ENCODE data around the gene NAT16. TPM values are rescaled to one million over a fixed set of nuclear protein-coding genes. Genes with fewer than 3 reads are reported as not detected.
A peak's percentile ranks its signal among the peaks of the same experiment; 100 is the strongest.

NAT16 gene
- total and polyA plus RNA-seq, 4 donors: not detected

DNA sequence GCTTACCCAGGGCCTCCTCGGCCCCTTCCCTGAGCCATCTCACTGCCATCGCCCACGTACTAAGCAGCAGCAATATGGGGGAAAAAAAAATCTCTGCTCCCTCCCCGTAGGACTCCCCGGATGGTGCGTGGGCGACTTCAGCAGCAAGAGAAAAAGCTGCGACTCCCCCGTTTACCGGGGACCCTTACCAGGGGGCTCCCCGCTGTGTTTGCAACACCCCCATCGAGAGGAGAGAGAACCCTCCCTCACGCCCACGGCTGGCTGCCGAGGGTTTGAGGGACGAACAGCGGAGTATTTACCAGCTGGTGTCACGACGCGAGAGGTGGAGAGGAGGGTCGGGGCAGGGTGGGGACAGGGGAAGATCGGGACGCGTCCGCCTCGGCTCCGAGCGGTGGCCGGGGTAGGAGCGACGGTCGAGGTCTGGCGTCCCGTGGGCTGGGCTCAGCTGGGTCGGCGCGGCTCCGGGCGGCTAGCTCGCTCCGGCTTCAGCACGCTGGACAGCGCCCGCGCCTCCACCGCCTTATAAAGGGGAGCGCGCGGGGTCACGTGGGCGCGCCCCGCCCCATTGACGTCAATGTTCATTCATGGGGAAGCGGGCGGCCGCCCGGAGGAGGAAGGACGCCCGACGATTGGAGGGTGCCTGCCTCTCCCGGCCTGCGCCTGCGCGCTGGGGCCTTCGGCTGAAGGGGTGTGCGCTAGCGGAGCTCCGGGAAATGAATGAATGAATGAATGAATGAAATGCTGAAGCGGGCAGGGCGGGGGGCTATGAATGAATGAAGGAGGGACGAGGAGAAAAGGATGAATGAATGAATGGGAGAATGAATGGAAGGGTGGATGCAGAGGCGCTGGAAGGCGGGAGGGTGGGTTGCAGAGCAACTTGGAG lies 14.8 kb downstream of the NAT16 start, which contains the start of gene VGF:
VGF (minus strand) TSS at position 495 of the 883 bp plus-strand sequence. CDS start 726 bp downstream, outside the sequence.
- Histone ChIP-seq H3K4me3 (ENCODE audit: low read length in 2 of 2) (no peak within 1 kb of the TSS), H3K4me1 (ENCODE audit: control insufficient read depth in 1 of 2, insufficient read depth in 2 of 2, low read length in 2 of 2) (no peaks in the 10 kb centered on the region), H3K9me3 (ENCODE audit: control insufficient read depth, low read length) (no peaks in the 10 kb centered on the region), H3K27ac (ENCODE audit: low read depth in 1 of 2, low read length in 2 of 2) (no peak within 1 kb of the TSS), H3K27me3 (ENCODE audit: control insufficient read depth in 1 of 2, insufficient read depth in 2 of 2, low read length in 1 of 2) (peaks cover 0 to 11% of the 10 kb centered on the region in 2 donors), H3K36me3 (ENCODE audit: control insufficient read depth in 1 of 2, insufficient read depth in 2 of 2, low read length in 1 of 2) (no peaks in the 10 kb centered on the region)
- peak; percentile 92 for ATAC-seq (ENCODE audit: low FRiP score)
- peak; percentile 95 to 98 for DNase-seq
- WGBS, 2 donors: 2% methylated on average over 69 to 74 of the region's 74 CpGs
- intact Hi-C loops (cut with DNase I): loop anchor here in 1 of 2 donors (10.0 kb wide), 1 partner anchor 271 kb away; the partner anchor contains the start of gene ACHE

DNA sequence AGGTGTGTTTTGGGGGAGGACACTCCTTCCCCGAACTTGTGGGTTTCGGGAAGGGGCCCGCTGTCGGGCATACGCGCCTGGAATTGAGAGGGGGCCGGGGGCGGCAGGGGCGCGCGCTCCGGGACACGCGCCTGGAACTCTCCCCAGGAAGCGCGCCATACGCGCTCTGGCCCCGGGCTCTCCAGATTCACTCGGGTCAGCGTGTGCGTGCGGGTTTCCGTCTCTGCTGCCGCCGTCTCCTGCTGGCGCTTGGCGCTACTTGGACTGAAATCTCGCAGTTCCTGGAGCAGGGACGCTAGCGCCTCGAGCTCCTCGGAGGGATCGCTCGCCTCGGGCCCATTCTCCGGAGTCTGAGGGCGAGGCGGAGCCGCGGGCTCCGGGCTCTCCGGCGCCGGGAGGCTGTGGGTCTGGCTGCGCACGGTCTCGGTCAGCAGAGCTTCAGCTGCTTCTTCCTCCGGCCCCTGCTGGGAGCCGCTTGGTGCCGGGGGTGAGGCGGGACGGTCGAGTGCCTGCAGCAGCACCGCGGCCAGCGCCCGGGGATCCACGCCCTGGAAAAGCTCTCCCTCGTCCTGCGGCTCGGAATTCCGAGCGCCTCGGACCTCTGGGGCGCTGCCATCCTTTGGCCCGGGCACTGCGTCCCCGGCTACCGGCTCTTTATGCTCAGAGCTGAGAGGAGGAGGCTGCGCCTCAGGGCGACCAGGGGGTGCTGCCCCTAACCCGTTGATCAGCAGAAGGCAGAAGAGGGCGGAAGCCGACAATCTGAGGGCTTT lies 15.8 kb downstream of the NAT16 start:
- intact Hi-C loops (cut with DNase I): loop anchor here in 1 of 2 donors (10.0 kb wide), 1 partner anchor 269 kb away; the partner anchor contains the start of gene ACHE
- WGBS, 2 donors: 1 to 2% methylated on average over 74 to 75 of the region's 75 CpGs

DNA sequence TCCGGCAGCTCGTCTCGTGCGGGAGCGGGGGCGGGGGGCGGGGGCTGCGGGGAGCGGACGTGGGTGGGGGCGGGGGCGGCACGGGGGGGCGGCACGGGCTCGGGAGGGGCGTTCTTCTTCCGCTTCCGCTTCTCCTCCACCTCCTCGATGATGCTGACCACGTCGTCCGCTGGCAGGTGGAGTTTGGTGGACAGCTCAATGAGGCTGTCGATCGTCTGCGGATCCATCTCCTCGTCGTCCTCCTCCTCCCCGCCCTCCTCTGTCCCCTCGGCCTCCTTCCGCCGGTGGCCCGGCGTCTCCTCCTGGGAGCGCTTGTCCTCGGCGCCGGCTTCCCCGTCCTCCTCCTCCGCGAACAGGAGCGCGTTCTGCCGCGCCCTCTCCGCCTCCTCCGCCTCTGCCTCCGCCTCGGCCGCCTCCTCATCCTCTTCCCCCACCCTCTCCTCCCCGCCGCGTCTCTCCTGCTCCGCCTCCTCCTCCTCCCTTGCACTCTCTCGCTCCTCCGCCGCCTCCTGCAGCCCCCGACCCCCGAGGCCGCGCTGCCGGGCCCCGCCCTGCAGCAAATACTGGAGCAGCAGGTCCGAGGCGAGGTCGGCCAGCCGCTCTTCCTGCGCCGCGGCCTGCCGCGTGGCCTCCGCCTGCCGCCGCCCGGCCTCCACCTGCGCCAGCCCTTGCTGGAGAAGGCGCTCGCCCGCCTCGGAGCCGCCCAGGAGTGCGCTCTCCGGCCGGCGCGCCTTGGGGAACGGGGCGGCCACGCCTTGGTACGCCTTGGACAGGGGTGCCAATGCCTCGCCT lies 16.6 kb downstream of the NAT16 start:
- intact Hi-C loops (cut with DNase I): loop anchor here in 1 of 2 donors (10.0 kb wide), 1 partner anchor 269 kb away; the partner anchor contains the start of gene ACHE

More for the DNA sequence above, 15.8 kb downstream of the NAT16 start:
- no peaks in the 10 kb centered on the region for H3K36me3 ChIP-seq (ENCODE audit: control insufficient read depth in 1 of 2, insufficient read depth in 2 of 2, low read length in 1 of 2)
- no peak overlapping the region for H3K4me3 ChIP-seq (ENCODE audit: low read length in 2 of 2)
- peaks cover 0 to 11% of the 10 kb centered on the region in 2 donors for H3K27me3 ChIP-seq (ENCODE audit: control insufficient read depth in 1 of 2, insufficient read depth in 2 of 2, low read length in 1 of 2)
- peak in 1 of 2 donors; percentile 81 for DNase-seq
- H3K9me3 ChIP-seq (ENCODE audit: control insufficient read depth, low read length): no peaks in the 10 kb centered on the region
- no peaks in the 10 kb centered on the region for H3K4me1 ChIP-seq (ENCODE audit: control insufficient read depth in 1 of 2, insufficient read depth in 2 of 2, low read length in 2 of 2)
- ATAC-seq (ENCODE audit: low FRiP score): no peak
- no peak overlapping the region for H3K27ac ChIP-seq (ENCODE audit: low read depth in 1 of 2, low read length in 2 of 2)

DNA sequence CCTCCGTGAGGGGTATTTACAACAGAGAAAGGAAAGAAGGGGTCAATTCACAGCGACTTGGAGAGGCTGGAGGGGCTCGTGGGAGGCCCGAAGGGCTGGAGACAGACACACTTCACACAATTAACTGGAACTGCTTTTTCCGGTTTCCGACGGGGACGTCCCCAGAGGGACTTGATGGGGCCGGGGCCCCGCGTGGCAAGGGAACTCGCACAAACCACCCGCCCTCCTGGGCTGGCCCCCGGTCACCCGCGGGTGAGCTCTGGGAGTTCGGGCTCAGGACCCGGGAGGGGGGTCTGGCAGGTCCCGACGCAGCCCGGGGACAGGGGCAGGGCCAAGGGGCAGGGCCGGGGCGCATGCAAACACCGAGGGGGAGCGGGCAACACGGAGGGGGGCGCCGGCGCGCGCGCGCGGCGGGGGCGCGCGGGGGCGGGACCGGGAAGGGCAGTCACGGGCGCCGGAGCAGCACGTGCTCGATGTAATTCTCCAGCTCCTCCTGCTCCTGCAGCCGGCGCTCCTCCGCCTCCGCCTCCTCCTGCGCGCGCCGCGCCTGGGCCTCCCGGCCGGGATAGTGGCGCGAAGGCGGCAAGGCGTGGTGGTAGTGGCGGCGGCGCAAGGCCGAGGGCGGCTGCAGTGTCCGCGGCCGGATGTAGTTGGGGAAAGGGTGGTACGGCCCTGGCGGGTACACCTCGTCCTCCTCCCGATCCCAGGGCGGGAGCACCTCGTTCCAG lies 17.4 kb downstream of the NAT16 start:
- Histone ChIP-seq H3K36me3 (ENCODE audit: control insufficient read depth in 1 of 2, insufficient read depth in 2 of 2, low read length in 1 of 2) (peaks cover 2% of the 10 kb centered on the region in 2 donors), H3K4me1 (ENCODE audit: control insufficient read depth in 1 of 2, insufficient read depth in 2 of 2, low read length in 2 of 2) (no peaks in the 10 kb centered on the region), H3K27ac (ENCODE audit: low read depth in 1 of 2, low read length in 2 of 2) (no peak overlapping the region), H3K27me3 (ENCODE audit: control insufficient read depth in 1 of 2, insufficient read depth in 2 of 2, low read length in 1 of 2) (peaks cover 0 to 11% of the 10 kb centered on the region in 2 donors), H3K4me3 (ENCODE audit: low read length in 2 of 2) (peak overlapping the region in 1 of 2 donors; percentile 2), H3K9me3 (ENCODE audit: control insufficient read depth, low read length) (no peaks in the 10 kb centered on the region)
- DNase-seq (no peak), ATAC-seq (ENCODE audit: low FRiP score) (no peak)
- intact Hi-C loops (cut with DNase I): loop anchor here in 1 of 2 donors (10.0 kb wide), 1 partner anchor 268 kb away; the partner anchor contains the start of gene ACHE
- 5 to 11% methylated on average over 28 to 74 of the region's 74 CpGs for whole genome bisulfite sequencing, 2 donors

More for the DNA sequence above, 16.6 kb downstream of the NAT16 start:
- no peak for ATAC-seq (ENCODE audit: low FRiP score)
- Histone ChIP-seq H3K4me1 (ENCODE audit: control insufficient read depth in 1 of 2, insufficient read depth in 2 of 2, low read length in 2 of 2) (no peaks in the 10 kb centered on the region), H3K27ac (ENCODE audit: low read depth in 1 of 2, low read length in 2 of 2) (no peak overlapping the region), H3K36me3 (ENCODE audit: control insufficient read depth in 1 of 2, insufficient read depth in 2 of 2, low read length in 1 of 2) (peaks cover 2% of the 10 kb centered on the region in 2 donors), H3K4me3 (ENCODE audit: low read length in 2 of 2) (peak overlapping the region in 1 of 2 donors; percentile 2), H3K27me3 (ENCODE audit: control insufficient read depth in 1 of 2, insufficient read depth in 2 of 2, low read length in 1 of 2) (peaks cover 0 to 11% of the 10 kb centered on the region in 2 donors), H3K9me3 (ENCODE audit: control insufficient read depth, low read length) (no peaks in the 10 kb centered on the region)
- DNase-seq: no peak
- 1% methylated on average over 56 to 92 of the region's 92 CpGs for WGBS, 2 donors

DNA sequence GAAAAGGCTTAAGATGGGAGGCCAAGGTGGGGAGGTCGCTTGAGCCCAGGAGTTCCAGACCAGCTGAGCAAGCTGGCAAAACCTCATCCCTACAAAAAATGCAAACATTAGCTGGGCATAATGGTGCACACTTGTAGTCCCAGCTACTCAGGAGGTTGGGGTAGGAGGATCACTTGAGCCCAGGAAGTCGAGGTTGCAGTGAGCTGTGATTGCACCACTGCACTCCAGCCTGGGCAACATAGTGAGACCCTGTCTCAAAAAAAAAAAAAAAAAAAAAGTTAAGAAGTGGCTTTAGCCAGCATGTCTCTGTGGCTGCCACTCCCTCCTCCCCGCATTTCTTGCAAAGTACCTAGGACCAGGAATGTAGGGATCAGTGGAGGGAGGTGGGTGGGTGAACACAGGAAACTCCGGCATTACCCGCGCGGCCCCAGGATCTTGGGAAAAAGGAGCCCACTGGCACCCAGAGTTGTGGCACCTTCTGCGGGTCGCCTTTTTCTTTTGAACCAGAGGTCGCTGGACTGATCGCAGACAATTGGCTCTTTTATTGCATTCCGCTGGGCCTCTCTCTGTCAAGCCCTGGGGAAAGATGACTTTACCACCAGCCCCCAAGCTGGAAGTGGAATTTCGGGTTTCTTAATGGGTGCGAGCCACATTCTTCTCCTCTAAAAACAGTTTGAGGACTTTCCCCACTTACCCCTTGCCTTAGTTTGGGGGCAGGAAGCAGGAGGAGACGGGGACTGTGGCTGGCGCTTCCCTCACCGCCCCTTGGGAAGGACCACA lies 18.2 kb downstream of the NAT16 start:
- no peak for DNase-seq
- H3K27ac ChIP-seq (ENCODE audit: low read depth in 1 of 2, low read length in 2 of 2): no peak overlapping the region
- intact Hi-C loops (cut with DNase I): loop anchor here in 1 of 2 donors (10.0 kb wide), 1 partner anchor 267 kb away; the partner anchor contains the start of gene ACHE
- ATAC-seq (ENCODE audit: low FRiP score): no peak
- no peaks in the 10 kb centered on the region for H3K4me1 ChIP-seq (ENCODE audit: control insufficient read depth in 1 of 2, insufficient read depth in 2 of 2, low read length in 2 of 2)
- no peaks in the 10 kb centered on the region for H3K9me3 ChIP-seq (ENCODE audit: control insufficient read depth, low read length)
- peaks cover 0 to 11% of the 10 kb centered on the region in 2 donors for H3K27me3 ChIP-seq (ENCODE audit: control insufficient read depth in 1 of 2, insufficient read depth in 2 of 2, low read length in 1 of 2)
- 86 to 89% methylated on average over 17 of the region's 17 CpGs for WGBS, 2 donors
- peaks cover 2% of the 10 kb centered on the region in 2 donors for H3K36me3 ChIP-seq (ENCODE audit: control insufficient read depth in 1 of 2, insufficient read depth in 2 of 2, low read length in 1 of 2)
- H3K4me3 ChIP-seq (ENCODE audit: low read length in 2 of 2): no peak overlapping the region

DNA sequence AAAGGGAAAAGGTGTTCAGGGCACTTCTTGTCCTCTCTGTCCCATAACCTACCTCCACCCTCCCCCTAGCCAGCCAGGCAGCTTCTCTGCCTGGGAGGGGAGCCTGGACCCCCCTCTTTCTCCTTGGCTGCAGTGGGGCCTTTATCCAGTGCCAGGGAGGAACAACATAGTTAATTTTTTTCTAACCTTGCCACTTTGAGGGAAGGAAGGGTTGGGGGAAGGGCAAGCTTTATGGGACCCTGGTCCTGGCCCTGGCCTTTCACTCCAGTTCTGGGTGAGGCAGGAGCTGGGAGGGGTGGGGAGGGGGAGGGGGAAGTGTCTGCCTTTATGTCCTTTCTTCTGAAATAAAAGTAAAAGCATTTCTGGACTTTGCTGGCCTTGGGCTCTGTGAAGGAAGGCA lies 19.2 kb downstream of the NAT16 start:
- peaks cover 0 to 11% of the 10 kb centered on the region in 2 donors for H3K27me3 ChIP-seq (ENCODE audit: control insufficient read depth in 1 of 2, insufficient read depth in 2 of 2, low read length in 1 of 2)
- H3K4me1 ChIP-seq (ENCODE audit: control insufficient read depth in 1 of 2, insufficient read depth in 2 of 2, low read length in 2 of 2): no peaks in the 10 kb centered on the region
- intact Hi-C loops (cut with DNase I): loop anchor here in 1 of 2 donors (10.0 kb wide), 1 partner anchor 266 kb away; the partner anchor contains the start of gene ACHE
- H3K36me3 ChIP-seq (ENCODE audit: control insufficient read depth in 1 of 2, insufficient read depth in 2 of 2, low read length in 1 of 2): peaks cover 2% of the 10 kb centered on the region in 2 donors
- H3K9me3 ChIP-seq (ENCODE audit: control insufficient read depth, low read length): no peaks in the 10 kb centered on the region
- ATAC-seq (ENCODE audit: low FRiP score) (no peak), DNase-seq (no peak)
- no peak overlapping the region for H3K4me3 ChIP-seq (ENCODE audit: low read length in 2 of 2)
- no peak overlapping the region for H3K27ac ChIP-seq (ENCODE audit: low read depth in 1 of 2, low read length in 2 of 2)

Measured in aorta (tissue), 5 donors.